ENCODE measurements around the gene CASP9.
"Not testable (repeated sequence)": the region's sequence is repeated elsewhere in the genome, so short reads cannot be mapped to it uniquely, and the experiment has no call there.

The CASP9 gene

DNA sequence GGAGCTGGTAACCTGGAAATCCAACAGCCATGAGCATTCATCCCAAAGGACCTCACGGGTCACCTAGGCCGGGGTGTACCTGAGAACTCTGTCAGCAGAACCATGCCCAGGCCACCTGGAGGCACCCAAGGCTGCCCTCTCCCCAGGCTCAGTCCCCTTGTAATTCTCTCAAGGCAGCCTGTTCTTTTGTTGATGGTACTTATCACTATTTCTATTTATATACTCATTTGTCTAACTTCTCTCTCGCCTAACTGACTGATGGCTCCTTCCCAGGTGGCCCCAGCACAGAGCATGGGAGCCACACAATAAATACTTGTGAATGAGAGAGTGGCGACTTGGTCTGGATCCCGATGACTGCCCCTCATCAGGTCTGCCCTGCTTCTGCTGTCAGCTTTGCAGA, 16.7 kb downstream of the CASP9 start:
- H3K4me3 ChIP-seq (ENCODE audit: low read length) = no peak overlapping the region
- no peak overlapping the region for H3K27ac ChIP-seq (ENCODE audit: low read depth, low read length)
- H3K4me1 ChIP-seq (ENCODE audit: control insufficient read depth, insufficient read depth, low read length) = no peaks in the 10 kb centered on the region
- H3K36me3 ChIP-seq (ENCODE audit: control insufficient read depth, insufficient read depth, low read length) = peaks cover 4% of the 10 kb centered on the region
- no peaks in the 10 kb centered on the region for H3K27me3 ChIP-seq (ENCODE audit: control insufficient read depth, insufficient read depth, low read length)
- H3K9ac ChIP-seq (ENCODE audit: low read length) = no peak overlapping the region

GRCh38 chr1:15506831-15507230, 17.2 kb downstream of the CASP9 start:
- H3K4me1 ChIP-seq (ENCODE audit: control insufficient read depth, insufficient read depth, low read length) = no peaks in the 10 kb centered on the region
- H3K9ac ChIP-seq (ENCODE audit: low read length) = no peak overlapping the region
- H3K27me3 ChIP-seq (ENCODE audit: control insufficient read depth, insufficient read depth, low read length) = no peaks in the 10 kb centered on the region
- no peak overlapping the region for H3K4me3 ChIP-seq (ENCODE audit: low read length)
- no peak overlapping the region for H3K27ac ChIP-seq (ENCODE audit: low read depth, low read length)
- H3K36me3 ChIP-seq (ENCODE audit: control insufficient read depth, insufficient read depth, low read length) = peaks cover 4% of the 10 kb centered on the region

DNA sequence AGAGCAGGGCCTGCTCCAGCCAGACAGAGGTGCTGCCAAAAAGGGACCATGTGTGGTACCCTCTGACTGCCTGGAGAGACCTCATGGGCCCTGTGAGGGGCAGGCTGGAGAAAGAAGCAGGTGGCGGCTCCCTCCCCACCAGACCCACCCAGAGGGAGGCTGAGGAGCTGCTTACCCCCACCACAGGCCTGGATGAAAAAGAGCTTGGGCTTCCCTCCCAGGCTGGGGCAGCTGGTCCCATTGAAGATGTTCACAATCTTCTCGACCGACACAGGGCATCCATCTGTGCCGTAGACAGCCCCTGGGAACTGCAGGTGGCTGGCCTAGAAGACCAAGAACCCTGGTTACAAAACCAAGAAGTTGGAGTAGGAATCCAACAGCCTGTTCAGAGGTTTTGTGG, 19.6 kb downstream of the CASP9 start:
- no peaks in the 10 kb centered on the region for H3K4me1 ChIP-seq (ENCODE audit: control insufficient read depth, insufficient read depth, low read length)
- H3K36me3 ChIP-seq (ENCODE audit: control insufficient read depth, insufficient read depth, low read length) = peaks cover 4% of the 10 kb centered on the region
- H3K27ac ChIP-seq (ENCODE audit: low read depth, low read length) = no peak overlapping the region
- H3K27me3 ChIP-seq (ENCODE audit: control insufficient read depth, insufficient read depth, low read length) = no peaks in the 10 kb centered on the region
- H3K4me3 ChIP-seq (ENCODE audit: low read length) = no peak overlapping the region
- H3K9ac ChIP-seq (ENCODE audit: low read length) = no peak overlapping the region

DNA sequence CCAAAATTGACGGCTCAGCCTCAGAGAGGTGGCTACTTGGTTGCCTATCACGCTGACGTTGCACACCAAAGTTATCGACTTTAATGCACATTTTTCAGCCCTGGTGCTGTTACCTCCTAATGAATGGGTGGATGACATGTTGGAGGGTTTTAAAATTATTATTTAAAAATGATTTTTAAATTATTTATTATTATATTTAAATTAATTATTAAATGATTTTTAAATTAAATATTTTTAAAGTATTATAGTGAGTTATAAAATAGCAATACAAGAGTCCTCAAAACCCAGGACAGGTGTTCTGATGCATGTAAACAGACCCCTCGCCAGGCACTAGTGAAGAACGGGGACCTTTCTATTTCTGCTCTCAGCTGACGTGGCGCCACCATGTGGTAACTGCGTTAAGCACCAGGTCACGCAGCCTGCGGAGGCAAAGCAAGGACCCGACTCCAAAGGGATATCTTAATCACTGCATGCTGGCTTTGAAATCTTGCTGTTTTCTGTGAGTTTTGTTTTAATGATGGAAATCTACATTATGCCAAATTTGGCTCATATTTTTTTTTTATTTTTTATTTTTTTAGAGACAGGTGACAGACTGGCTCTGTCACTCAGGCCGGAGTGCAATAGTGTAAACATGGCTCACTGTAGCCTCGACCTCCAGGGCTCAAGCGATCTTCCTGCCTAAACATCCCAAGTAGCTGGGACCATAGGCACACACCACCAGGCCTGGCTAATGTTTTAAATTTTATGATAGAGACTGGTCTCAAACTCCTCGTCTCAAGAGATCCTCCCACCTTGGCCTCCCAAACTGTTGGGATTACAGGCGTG, 22.6 kb downstream of the CASP9 start:
- Histone ChIP-seq H3K36me3 (ENCODE audit: control insufficient read depth, insufficient read depth, low read length) (peaks cover 4% of the 10 kb centered on the region), H3K9ac (ENCODE audit: low read length) (no peak overlapping the region), H3K4me1 (ENCODE audit: control insufficient read depth, insufficient read depth, low read length) (no peaks in the 10 kb centered on the region), H3K27ac (ENCODE audit: low read depth, low read length) (no peak overlapping the region), H3K27me3 (ENCODE audit: control insufficient read depth, insufficient read depth, low read length) (no peaks in the 10 kb centered on the region), H3K4me3 (ENCODE audit: low read length) (no peak overlapping the region)

GRCh38 chr1:15500184-15501178, 23.5 kb downstream of the CASP9 start:
- Histone ChIP-seq H3K9ac (ENCODE audit: low read length) (no peak overlapping the region), H3K27me3 (ENCODE audit: control insufficient read depth, insufficient read depth, low read length) (no peaks in the 10 kb centered on the region), H3K4me3 (ENCODE audit: low read length) (no peak overlapping the region), H3K4me1 (ENCODE audit: control insufficient read depth, insufficient read depth, low read length) (no peaks in the 10 kb centered on the region), H3K36me3 (ENCODE audit: control insufficient read depth, insufficient read depth, low read length) (peaks cover 4% of the 10 kb centered on the region), H3K27ac (ENCODE audit: low read depth, low read length) (no peak overlapping the region)

- Histone ChIP-seq H3K36me3 (ENCODE audit: control insufficient read depth, insufficient read depth, low read length) (peaks cover 13% of the 10 kb centered on the region), H3K27me3 (ENCODE audit: control insufficient read depth, insufficient read depth, low read length) (no peaks in the 10 kb centered on the region), H3K4me1 (ENCODE audit: control insufficient read depth, insufficient read depth, low read length) (no peaks in the 10 kb centered on the region), H3K4me3 (ENCODE audit: low read length) (no peak overlapping the region), H3K27ac (ENCODE audit: low read depth, low read length) (no peak overlapping the region), H3K9ac (ENCODE audit: low read length) (no peak overlapping the region)
Observed at GRCh38 chr1:15493869-15494390, 30.1 kb downstream of the CASP9 start.

GRCh38 chr1:15492596-15492995, 31.4 kb downstream of the CASP9 start:
- no peak overlapping the region for H3K4me3 ChIP-seq (ENCODE audit: low read length)
- H3K36me3 ChIP-seq (ENCODE audit: control insufficient read depth, insufficient read depth, low read length) = peaks cover 13% of the 10 kb centered on the region
- no peaks in the 10 kb centered on the region for H3K27me3 ChIP-seq (ENCODE audit: control insufficient read depth, insufficient read depth, low read length)
- no peak overlapping the region for H3K9ac ChIP-seq (ENCODE audit: low read length)
- no peaks in the 10 kb centered on the region for H3K4me1 ChIP-seq (ENCODE audit: control insufficient read depth, insufficient read depth, low read length)
- H3K27ac ChIP-seq (ENCODE audit: low read depth, low read length) = no peak overlapping the region

DNA sequence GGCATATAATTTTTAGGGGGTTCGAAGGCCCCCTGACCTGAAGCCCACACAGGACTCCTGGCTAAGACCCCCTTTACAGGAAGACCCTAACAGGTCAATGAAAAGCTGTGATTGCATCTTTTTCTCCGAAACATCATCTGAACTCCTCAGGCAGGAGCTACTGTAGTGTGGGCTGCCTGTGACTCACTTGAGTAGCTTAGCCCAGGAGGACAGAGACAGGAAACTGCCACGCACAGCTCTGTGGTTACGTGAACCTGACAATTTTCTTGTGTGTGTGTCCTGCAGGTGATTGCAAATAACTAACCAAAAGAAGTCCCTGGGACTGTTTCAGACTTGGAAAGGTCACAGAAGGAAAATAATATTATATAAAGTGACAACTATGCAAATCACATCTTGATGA, 33.0 kb downstream of the CASP9 start:
- peaks cover 13% of the 10 kb centered on the region for H3K36me3 ChIP-seq (ENCODE audit: control insufficient read depth, insufficient read depth, low read length)
- H3K4me3 ChIP-seq (ENCODE audit: low read length); H3K9ac ChIP-seq (ENCODE audit: low read length); H3K27ac ChIP-seq (ENCODE audit: low read depth, low read length); H3K4me1 ChIP-seq (ENCODE audit: control insufficient read depth, insufficient read depth, low read length); H3K27me3 ChIP-seq (ENCODE audit: control insufficient read depth, insufficient read depth, low read length): not testable (repeated sequence)

DNA sequence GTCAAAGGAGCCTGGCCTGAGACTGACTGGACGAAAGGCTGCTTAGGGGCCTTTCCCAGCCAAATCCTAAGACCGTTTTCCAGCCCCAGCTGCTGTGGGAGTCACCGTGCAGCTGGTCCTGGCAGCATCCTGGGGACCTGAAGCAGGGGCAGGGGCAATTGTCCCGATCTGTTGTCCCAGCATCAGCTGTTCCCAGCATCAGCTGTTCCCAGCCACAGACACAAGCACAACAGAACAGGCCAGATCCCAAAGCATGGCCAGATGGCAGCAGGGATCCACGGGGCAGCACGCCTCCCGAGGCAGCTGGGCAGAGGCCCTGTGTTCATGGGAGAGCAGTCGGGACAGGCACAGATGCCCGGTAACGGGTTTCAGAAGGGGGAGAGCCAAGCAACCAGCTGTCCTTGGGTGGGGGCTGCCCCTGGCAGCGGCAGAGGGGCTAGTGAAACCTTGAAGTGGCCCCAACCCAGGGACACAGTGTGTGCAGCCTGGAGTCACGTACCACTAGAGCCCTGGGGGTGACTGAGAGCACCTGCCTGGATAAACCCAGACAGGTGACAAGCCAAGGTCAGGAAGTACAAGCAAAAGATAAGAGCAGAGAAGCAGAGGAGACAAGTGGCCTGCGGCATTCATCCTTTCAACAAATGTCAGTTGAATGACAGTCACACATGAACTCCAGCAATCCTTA, 34.8 kb downstream of the CASP9 start:
- no peak overlapping the region for H3K27ac ChIP-seq (ENCODE audit: low read depth, low read length)
- H3K4me3 ChIP-seq (ENCODE audit: low read length) = no peak overlapping the region
- no peaks in the 10 kb centered on the region for H3K4me1 ChIP-seq (ENCODE audit: control insufficient read depth, insufficient read depth, low read length)
- no peaks in the 10 kb centered on the region for H3K27me3 ChIP-seq (ENCODE audit: control insufficient read depth, insufficient read depth, low read length)
- no peak overlapping the region for H3K9ac ChIP-seq (ENCODE audit: low read length)
- H3K36me3 ChIP-seq (ENCODE audit: control insufficient read depth, insufficient read depth, low read length) = peaks cover 9% of the 10 kb centered on the region

- H3K36me3 ChIP-seq (ENCODE audit: control insufficient read depth, insufficient read depth, low read length) = peaks cover 7% of the 10 kb centered on the region
- H3K4me3 ChIP-seq (ENCODE audit: low read length) = no peak overlapping the region
Observed at GRCh38 chr1:15488371-15488770, 35.6 kb downstream of the CASP9 start.

DNA sequence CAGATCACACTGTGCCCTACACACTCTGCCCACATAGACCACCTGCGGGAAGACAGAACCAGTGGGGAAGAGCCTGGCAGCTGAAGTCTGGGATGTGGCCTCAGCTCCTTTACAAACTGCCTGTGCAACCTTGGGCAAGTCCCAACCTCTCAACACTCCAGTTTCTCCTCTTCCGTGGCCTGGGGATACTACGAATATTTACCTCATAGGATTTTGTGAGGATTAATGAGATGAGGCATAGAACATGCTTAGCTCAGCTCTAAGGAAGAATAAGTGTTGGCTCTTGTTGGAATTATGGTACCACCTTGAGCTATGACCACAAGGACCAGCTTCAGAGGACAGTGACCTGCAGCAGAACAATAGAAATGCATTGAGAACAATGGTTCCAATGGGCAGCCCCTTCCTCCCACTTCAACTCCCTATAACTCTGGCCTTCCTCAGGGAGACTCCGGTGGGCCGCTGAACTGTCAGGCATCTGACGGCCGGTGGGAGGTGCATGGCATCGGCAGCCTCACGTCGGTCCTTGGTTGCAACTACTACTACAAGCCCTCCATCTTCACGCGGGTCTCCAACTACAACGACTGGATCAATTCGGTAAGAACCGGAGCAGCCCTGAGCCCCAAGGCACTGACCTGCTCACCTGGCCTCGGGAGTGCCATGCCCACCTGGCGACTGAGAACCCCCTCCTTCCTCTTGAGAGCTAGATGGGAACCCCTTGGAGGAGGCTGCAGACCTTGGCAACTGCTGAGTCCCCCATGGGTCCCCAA, 37.0 kb downstream of the CASP9 start:
- not testable (repeated sequence) for H3K36me3 ChIP-seq (ENCODE audit: control insufficient read depth, insufficient read depth, low read length); H3K9ac ChIP-seq (ENCODE audit: low read length); H3K4me3 ChIP-seq (ENCODE audit: low read length)

More at GRCh38 chr1:15488371-15488770, 35.6 kb downstream of the CASP9 start:
- no peak overlapping the region for H3K27ac ChIP-seq (ENCODE audit: low read depth, low read length)
- no peaks in the 10 kb centered on the region for H3K27me3 ChIP-seq (ENCODE audit: control insufficient read depth, insufficient read depth, low read length)
- no peak overlapping the region for H3K9ac ChIP-seq (ENCODE audit: low read length)
- no peaks in the 10 kb centered on the region for H3K4me1 ChIP-seq (ENCODE audit: control insufficient read depth, insufficient read depth, low read length)

More for the DNA sequence above, 37.0 kb downstream of the CASP9 start:
- H3K4me1 ChIP-seq (ENCODE audit: control insufficient read depth, insufficient read depth, low read length); H3K27ac ChIP-seq (ENCODE audit: low read depth, low read length); H3K27me3 ChIP-seq (ENCODE audit: control insufficient read depth, insufficient read depth, low read length): not testable (repeated sequence)
